GM10266 (cell line): ENCODE results near the gene SLC6A4.

Source experiments
- DNase-seq: peaks from one replicate; pipeline ENCODE4 v3.0.0; 2012; ENCODE audit errors: extremely low spot score
- TF ChIP-seq, protein P1 (sequence below): IDR thresholded peaks from 2 replicates; pipeline ENCODE4 v1.5.1; 2012; ENCODE audit warnings: mild to moderate bottlenecking, low read depth; ENCODE audit not compliant: control insufficient read depth, insufficient read depth; ENCODE audit errors: missing control alignments

SLC6A4 gene

DNA sequence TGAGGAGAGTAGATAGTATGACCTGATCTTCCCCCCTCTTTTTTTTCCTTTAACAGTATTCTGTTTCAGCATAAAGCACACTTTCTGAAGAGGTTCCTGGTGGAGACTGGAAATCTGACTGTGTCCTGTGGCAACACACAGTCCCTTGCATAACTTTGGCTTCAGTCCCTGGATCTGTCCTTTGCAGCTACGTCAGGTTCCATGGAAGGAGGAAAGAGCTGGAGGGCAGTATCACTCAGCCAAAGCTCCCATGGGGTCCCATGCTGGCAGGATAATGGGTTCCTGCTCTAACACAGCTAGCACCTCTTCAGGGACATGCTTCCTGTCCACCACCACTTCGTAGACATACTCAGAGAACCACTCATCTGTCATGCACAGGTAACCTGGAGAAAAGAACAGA lies 13.3 kb upstream of the SLC6A4 start:
- TF ChIP-seq, protein P1, sequence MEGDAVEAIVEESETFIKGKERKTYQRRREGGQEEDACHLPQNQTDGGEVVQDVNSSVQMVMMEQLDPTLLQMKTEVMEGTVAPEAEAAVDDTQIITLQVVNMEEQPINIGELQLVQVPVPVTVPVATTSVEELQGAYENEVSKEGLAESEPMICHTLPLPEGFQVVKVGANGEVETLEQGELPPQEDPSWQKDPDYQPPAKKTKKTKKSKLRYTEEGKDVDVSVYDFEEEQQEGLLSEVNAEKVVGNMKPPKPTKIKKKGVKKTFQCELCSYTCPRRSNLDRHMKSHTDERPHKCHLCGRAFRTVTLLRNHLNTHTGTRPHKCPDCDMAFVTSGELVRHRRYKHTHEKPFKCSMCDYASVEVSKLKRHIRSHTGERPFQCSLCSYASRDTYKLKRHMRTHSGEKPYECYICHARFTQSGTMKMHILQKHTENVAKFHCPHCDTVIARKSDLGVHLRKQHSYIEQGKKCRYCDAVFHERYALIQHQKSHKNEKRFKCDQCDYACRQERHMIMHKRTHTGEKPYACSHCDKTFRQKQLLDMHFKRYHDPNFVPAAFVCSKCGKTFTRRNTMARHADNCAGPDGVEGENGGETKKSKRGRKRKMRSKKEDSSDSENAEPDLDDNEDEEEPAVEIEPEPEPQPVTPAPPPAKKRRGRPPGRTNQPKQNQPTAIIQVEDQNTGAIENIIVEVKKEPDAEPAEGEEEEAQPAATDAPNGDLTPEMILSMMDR, result no peak
- no peak for DNase-seq

GRCh38 chr17:30246460-30246859 lies 11.0 kb upstream of the SLC6A4 start:
- TF ChIP-seq, protein P1, result no peak
- no peak for DNase-seq

GRCh38 chr17:30244853-30245385 lies 9.4 kb upstream of the SLC6A4 start:
- TF ChIP-seq, protein P1, result no peak
- DNase-seq, result no peak

- TF ChIP-seq, protein P1, result no peak
- no peak for DNase-seq
These were observed 8.1 kb upstream of the SLC6A4 start for GRCh38 chr17:30243568-30243967.

DNA sequence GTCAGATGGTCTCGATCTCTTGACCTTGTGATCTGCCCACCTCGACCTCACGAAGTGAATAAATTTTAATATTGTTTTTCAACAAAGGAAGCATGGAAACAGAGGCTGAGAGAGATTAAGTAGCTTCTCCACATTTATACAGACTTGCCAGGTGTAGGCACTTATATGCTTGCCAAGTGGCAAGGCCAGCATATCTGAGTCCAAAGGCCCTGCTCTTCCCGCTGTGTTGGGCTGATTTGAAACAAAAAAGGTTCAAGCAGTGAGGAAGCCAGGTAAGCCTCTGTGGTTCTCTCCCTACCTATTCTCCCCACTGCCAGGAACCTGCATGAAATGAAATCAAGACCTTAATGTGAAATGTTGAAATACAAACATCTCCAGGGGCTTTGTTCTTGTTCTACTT lies 7.5 kb upstream of the SLC6A4 start:
- DNase-seq, result no peak
- TF ChIP-seq, protein P1, result no peak

DNA sequence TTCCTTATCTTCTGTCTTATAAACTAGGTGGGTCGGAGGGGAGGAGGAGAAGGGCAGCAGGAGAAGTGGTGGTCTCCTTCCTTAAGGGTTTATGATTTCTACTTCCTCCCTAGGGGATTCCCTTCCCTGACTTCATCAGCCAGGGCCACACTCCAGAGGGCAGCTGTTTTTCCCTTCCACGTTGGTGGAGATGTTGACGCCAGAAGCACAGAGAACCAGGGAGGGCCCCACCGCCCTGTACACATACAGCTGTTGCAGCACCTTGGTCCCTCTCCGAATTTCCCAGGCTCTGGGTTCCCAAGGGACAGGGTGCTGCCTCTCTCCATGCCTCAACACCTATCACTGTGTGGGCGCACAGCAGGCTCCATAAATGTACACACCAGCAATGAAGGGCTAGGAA lies 5.6 kb upstream of the SLC6A4 start:
- TF ChIP-seq, protein P1, result no peak
- no peak for DNase-seq

DNA sequence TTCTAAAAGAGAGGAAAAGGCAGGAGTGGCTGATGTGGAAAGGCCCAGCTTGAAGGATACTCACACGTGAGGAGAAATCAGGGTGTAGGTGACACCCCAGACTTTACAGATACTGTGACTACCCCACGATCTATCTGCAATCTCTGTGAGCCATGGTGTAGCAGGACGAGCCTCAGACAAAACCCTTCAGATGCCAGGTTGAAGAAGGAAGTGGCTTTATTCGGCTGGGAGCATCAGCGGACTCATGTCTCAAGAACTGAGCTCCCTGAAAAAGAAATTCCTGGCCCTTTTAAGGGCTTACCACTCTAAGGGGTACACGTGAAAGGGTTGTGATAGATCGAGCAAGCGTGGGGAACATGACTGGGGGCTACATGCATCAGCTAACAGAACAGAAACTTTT lies 4.7 kb upstream of the SLC6A4 start:
- TF ChIP-seq, protein P1, result no peak
- DNase-seq, result no peak
